ENCODE measurements around the gene SRPK2. TPM values are rescaled to one million over a fixed set of nuclear protein-coding genes. Genes with fewer than 3 reads are reported as not detected.

SRPK2 gene
- total and polyA plus RNA-seq, 2 of the 8 experiments (the other 6 are each of a cell fraction or from before 2014, with no cell fraction given): 10.0 to 47.1 TPM

DNA sequence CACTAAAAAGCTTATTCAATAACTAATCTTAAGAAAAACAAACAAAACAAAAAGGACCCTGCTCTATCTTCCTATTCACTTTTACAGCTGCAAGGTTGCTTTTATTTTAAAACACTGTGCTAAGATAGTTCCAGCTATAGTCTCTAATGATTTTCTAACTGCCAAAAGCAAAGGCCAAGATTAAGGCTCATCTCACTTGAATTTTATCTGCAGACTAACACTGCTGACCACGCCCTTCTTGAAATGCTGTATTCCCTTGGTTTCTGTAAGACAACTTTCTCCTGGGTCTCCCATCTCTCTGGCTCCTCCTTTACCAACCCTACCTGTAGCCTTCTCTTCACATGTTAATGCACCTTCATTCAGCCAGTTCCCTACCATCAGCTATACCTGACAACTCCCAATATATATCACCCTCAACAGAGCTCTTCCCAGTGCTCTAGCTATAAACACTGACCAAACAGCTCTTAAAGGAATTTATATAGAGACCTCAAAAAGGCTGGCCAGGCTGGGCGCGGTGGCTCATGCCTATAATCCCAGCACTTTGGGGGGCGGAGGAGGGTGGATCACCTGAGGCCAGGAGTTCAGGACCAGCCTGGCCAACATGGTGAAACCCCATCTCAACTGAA is 11.7 kb downstream of the SRPK2 start (continued):
- TF ChIP-seq, protein P1, sequence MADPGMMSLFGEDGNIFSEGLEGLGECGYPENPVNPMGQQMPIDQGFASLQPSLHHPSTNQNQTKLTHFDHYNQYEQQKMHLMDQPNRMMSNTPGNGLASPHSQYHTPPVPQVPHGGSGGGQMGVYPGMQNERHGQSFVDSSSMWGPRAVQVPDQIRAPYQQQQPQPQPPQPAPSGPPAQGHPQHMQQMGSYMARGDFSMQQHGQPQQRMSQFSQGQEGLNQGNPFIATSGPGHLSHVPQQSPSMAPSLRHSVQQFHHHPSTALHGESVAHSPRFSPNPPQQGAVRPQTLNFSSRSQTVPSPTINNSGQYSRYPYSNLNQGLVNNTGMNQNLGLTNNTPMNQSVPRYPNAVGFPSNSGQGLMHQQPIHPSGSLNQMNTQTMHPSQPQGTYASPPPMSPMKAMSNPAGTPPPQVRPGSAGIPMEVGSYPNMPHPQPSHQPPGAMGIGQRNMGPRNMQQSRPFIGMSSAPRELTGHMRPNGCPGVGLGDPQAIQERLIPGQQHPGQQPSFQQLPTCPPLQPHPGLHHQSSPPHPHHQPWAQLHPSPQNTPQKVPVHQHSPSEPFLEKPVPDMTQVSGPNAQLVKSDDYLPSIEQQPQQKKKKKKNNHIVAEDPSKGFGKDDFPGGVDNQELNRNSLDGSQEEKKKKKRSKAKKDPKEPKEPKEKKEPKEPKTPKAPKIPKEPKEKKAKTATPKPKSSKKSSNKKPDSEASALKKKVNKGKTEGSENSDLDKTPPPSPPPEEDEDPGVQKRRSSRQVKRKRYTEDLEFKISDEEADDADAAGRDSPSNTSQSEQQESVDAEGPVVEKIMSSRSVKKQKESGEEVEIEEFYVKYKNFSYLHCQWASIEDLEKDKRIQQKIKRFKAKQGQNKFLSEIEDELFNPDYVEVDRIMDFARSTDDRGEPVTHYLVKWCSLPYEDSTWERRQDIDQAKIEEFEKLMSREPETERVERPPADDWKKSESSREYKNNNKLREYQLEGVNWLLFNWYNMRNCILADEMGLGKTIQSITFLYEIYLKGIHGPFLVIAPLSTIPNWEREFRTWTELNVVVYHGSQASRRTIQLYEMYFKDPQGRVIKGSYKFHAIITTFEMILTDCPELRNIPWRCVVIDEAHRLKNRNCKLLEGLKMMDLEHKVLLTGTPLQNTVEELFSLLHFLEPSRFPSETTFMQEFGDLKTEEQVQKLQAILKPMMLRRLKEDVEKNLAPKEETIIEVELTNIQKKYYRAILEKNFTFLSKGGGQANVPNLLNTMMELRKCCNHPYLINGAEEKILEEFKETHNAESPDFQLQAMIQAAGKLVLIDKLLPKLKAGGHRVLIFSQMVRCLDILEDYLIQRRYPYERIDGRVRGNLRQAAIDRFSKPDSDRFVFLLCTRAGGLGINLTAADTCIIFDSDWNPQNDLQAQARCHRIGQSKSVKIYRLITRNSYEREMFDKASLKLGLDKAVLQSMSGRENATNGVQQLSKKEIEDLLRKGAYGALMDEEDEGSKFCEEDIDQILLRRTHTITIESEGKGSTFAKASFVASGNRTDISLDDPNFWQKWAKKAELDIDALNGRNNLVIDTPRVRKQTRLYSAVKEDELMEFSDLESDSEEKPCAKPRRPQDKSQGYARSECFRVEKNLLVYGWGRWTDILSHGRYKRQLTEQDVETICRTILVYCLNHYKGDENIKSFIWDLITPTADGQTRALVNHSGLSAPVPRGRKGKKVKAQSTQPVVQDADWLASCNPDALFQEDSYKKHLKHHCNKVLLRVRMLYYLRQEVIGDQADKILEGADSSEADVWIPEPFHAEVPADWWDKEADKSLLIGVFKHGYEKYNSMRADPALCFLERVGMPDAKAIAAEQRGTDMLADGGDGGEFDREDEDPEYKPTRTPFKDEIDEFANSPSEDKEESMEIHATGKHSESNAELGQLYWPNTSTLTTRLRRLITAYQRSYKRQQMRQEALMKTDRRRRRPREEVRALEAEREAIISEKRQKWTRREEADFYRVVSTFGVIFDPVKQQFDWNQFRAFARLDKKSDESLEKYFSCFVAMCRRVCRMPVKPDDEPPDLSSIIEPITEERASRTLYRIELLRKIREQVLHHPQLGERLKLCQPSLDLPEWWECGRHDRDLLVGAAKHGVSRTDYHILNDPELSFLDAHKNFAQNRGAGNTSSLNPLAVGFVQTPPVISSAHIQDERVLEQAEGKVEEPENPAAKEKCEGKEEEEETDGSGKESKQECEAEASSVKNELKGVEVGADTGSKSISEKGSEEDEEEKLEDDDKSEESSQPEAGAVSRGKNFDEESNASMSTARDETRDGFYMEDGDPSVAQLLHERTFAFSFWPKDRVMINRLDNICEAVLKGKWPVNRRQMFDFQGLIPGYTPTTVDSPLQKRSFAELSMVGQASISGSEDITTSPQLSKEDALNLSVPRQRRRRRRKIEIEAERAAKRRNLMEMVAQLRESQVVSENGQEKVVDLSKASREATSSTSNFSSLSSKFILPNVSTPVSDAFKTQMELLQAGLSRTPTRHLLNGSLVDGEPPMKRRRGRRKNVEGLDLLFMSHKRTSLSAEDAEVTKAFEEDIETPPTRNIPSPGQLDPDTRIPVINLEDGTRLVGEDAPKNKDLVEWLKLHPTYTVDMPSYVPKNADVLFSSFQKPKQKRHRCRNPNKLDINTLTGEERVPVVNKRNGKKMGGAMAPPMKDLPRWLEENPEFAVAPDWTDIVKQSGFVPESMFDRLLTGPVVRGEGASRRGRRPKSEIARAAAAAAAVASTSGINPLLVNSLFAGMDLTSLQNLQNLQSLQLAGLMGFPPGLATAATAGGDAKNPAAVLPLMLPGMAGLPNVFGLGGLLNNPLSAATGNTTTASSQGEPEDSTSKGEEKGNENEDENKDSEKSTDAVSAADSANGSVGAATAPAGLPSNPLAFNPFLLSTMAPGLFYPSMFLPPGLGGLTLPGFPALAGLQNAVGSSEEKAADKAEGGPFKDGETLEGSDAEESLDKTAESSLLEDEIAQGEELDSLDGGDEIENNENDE (IDR thresholded peaks at IDR 0.05; ENCODE audit: insufficient replicate concordance, low read length): peak; percentile 29
